Heart right ventricle (tissue), 16 donors: ENCODE measurements around the gene GRM7. TPM values are rescaled to one million over a fixed set of nuclear protein-coding genes. Genes with fewer than 3 reads are reported as not detected.

Experiments
- ATAC-seq, 8 donors: fragments of 200-7000 bp; cut with Tn5 transposase; one replicate each; pipeline ENCODE4 v1.9.1; 2020; ENCODE audit warnings: mild to moderate bottlenecking in 8 of 8, moderate library complexity in 8 of 8, moderate number of reproducible peaks in 1 of 8
- DNase-seq, 2 donors: peaks; one replicate each; pipeline ENCODE4 v3.0.0-alpha.2; 2020
- H3K27ac ChIP-seq, 10 donors: fragments of 200-600 bp; sonication (generic) in 2 of 10; one replicate each; pipeline versions ENCODE4 v1.5.0 to v1.8.0; 2020 to 2022; ENCODE audit warnings: mild to moderate bottlenecking in 3 of 10
- H3K27me3 ChIP-seq, 7 donors: fragments of 200-600 bp; one replicate each; pipeline ENCODE4 v1.8.0; 2021 to 2022; ENCODE audit warnings: mild to moderate bottlenecking in 2 of 7
- H3K36me3 ChIP-seq, 9 donors: fragments of 200-600 bp; sonication (generic) in 1 of 9; one replicate each; pipeline versions ENCODE4 v1.5.0 to v1.8.0; 2020 to 2022; ENCODE audit warnings: mild to moderate bottlenecking in 2 of 9
- H3K4me1 ChIP-seq, 9 donors: fragments of 200-600 bp; sonication (generic) in 1 of 9; one replicate each; pipeline versions ENCODE4 v1.5.0 to v1.8.0; 2020 to 2022; ENCODE audit warnings: mild to moderate bottlenecking in 4 of 9
- H3K4me3 ChIP-seq, 10 donors: fragments of 200-600 bp; sonication (generic) in 2 of 10; one replicate each; pipeline versions ENCODE4 v1.5.0 to v1.8.0; 2020 to 2022; ENCODE audit warnings: mild to moderate bottlenecking in 7 of 10, moderate library complexity in 2 of 10
- H3K9me3 ChIP-seq, 11 donors: fragments of 200-600 bp in 10 of 11; sonication (generic) in 2 of 11; one replicate each; pipeline versions ENCODE4 v1.5.0 to v1.8.0; 2013 to 2022; ENCODE audit warnings: mild to moderate bottlenecking in 2 of 11, control low read depth in 1 of 11, moderate library complexity in 1 of 11
- CTCF ChIP-seq, 9 donors: fragments of 200-600 bp; sonication (generic) in 2 of 9; IDR thresholded peaks; one replicate each; pipeline versions ENCODE4 v1.5.0 to v1.8.0; 2021 to 2022; ENCODE audit warnings: antibody characterized with exemption in 9 of 9, mild to moderate bottlenecking in 5 of 9, moderate library complexity in 1 of 9
- WGBS, 2 donors: extraction: QIAGEN DNeasy Blood & Tissue Kit; methylation state at CpG; one replicate each; pipeline ENCODE4 v1.1.7; 2013; ENCODE audit warnings: inconsistent platforms in 1 of 2; 5-methylcytosine and 5-hydroxymethylcytosine counted together
- intact Hi-C, 10 donors: fragments of 100-400 bp; cut with DNase I; formaldehyde crosslinking; loops; one replicate each; pipeline versions ENCODE4 v1.11.1 to v1.14.2; 2022
- polyA plus RNA-seq, 2 donors: library from polyadenylated mRNA; stranded (reverse); fragments of 200-250 nt; gene quantifications; one replicate each; pipeline ENCODE4 v1.2.3, GENCODE V29; 2013
- total RNA-seq, 10 donors: library from RNA; stranded (reverse); fragmentation: NEBNext Ultra II Directional in 3 of 10; extraction: Animal tissue kit (Norgen Biotek cat#: 25700) in 3 of 10; gene quantifications; one replicate each; pipeline versions ENCODE4 v1.2.1 to v1.2.4, GENCODE V29; 2021 to 2023
- donor health status: Arrhythmogenic right ventricular cardiomyopathy.
- donor health status: ischemic (EF 13 %, LVEDD 7.1; RV severe dilation, severe dysfunction).
- donor health status: healthy with polysubstance abuse.
- donor health status: DM: no; HTN: yes; CAD: no.
- donor health status: DM: no; HTN: no; CAD: no.
- donor health status: ischemic (EF 25% LVEDD 6.9; RV normal size, moderate dysfunction).
- donor health status: ischemic (EF 25% LVEDD 5.7; RV mildly dilated, moderate dysfunction).
- donor health status: healthy.
- donor health status: DM: yes; HTN: yes; CAD: no.
- donor health status: Ischemic cardiomyopathy.
- donor health status: ischemic (EF 35%, LVEDD 5.7; RV mildly dilated, moderate dysfunction).
- donor health status: nonischemic (EF 11% LVEDD 7.7; RV severe dilation, severe dysfunction).
- donor health status: DM: yes; HTN: yes; CAD: no.
- donor health status: PGD.
- donor health status: ischemic (EF 29% LVEDD 5.4; RV normal size, mild dysfunction).
- donor health status: nonischemic (EF 23%, LVEDD 6.1; RV moderate dilation, normal function).

The GRM7 gene
- total and polyA plus RNA-seq, 12 donors = not detected

- peaks cover 0 to 8% (median 0%) of the 10 kb centered on the region in 11 donors for H3K9me3 ChIP-seq
- WGBS, 2 donors = 84 to 90% methylated on average over 1 of the region's 1 CpG
- no peaks in the 10 kb centered on the region for H3K4me1 ChIP-seq
- DNase-seq (no peak), ATAC-seq (no peak)
- no peaks in the 10 kb centered on the region for H3K36me3 ChIP-seq
- no peak for TF ChIP-seq CTCF (IDR thresholded peaks at IDR 0.05)
- no peaks in the 10 kb centered on the region for H3K27me3 ChIP-seq
- intact Hi-C loops = no loop called here
- no peak overlapping the region for H3K27ac ChIP-seq
- H3K4me3 ChIP-seq = no peak overlapping the region
Measured at GRCh38 chr3:7272203-7272602, 411.3 kb downstream of the GRM7 start.

- ATAC-seq = no peak
- 90 to 92% methylated on average over 2 of the region's 2 CpGs for WGBS, 2 donors
- TF ChIP-seq CTCF (IDR thresholded peaks at IDR 0.05) = no peak
- no peak overlapping the region for H3K4me3 ChIP-seq
- no peaks in the 10 kb centered on the region for H3K36me3 ChIP-seq
- H3K27ac ChIP-seq = no peak overlapping the region
- no peaks in the 10 kb centered on the region for H3K4me1 ChIP-seq
- no peaks in the 10 kb centered on the region for H3K27me3 ChIP-seq
- intact Hi-C loops = no loop called here
- DNase-seq = no peak
- H3K9me3 ChIP-seq = peaks cover 0 to 8% (median 0%) of the 10 kb centered on the region in 11 donors
Measured at GRCh38 chr3:7275396-7275795, 414.5 kb downstream of the GRM7 start.

- Histone ChIP-seq H3K9me3 (peaks cover 0 to 1% (median 0%) of the 10 kb centered on the region in 11 donors), H3K36me3 (no peaks in the 10 kb centered on the region), H3K4me1 (no peaks in the 10 kb centered on the region), H3K27me3 (no peaks in the 10 kb centered on the region), H3K27ac (no peak overlapping the region), H3K4me3 (no peak overlapping the region)
- intact Hi-C loops = loop anchor here in 1 of 10 donors (10.0 kb wide), 1 partner anchor 264 kb away; no protein-coding TSS in a partner anchor
- no peak for DNase-seq
- WGBS, 2 donors = 89 to 91% methylated on average over 4 of the region's 4 CpGs
- no peak for TF ChIP-seq CTCF (IDR thresholded peaks at IDR 0.05)
- no peak for ATAC-seq
Measured at GRCh38 chr3:7280318-7280717, 419.4 kb downstream of the GRM7 start.

- intact Hi-C loops = loop anchor here in 1 of 10 donors (10.0 kb wide), 1 partner anchor 262 kb away; no protein-coding TSS in a partner anchor
- Histone ChIP-seq H3K36me3 (no peaks in the 10 kb centered on the region), H3K9me3 (no peaks in the 10 kb centered on the region), H3K27me3 (no peaks in the 10 kb centered on the region), H3K4me3 (no peak overlapping the region), H3K27ac (no peak overlapping the region), H3K4me1 (no peaks in the 10 kb centered on the region)
- TF ChIP-seq CTCF (IDR thresholded peaks at IDR 0.05) = no peak
- WGBS, 2 donors = 82 to 83% methylated on average over 4 of the region's 4 CpGs
- DNase-seq (no peak), ATAC-seq (no peak)
Measured at GRCh38 chr3:7282988-7283387, 422.1 kb downstream of the GRM7 start.
